H1 (cell line): ENCODE data around the gene SLC25A24. TPM values are rescaled to one million over a fixed set of nuclear protein-coding genes. Genes with fewer than 3 reads are reported as not detected.

Experiments
- CTCF ChIA-PET: fragments of 300-600 bp; sonication (Branson Sonifier 250); formaldehyde crosslinking; loops from one replicate; lab custom pipeline; 2021; ENCODE audit not compliant: partially characterized antibody; lab: Charles Lee
- POLR2A ChIA-PET: fragments of 300-600 bp; sonication (Branson Sonifier 250); formaldehyde crosslinking; loops from one replicate; lab custom pipeline; 2021; ENCODE audit warnings: inconsistent platforms; ENCODE audit not compliant: partially characterized antibody; lab: Charles Lee
- DNase-seq, 2 experiments: peaks; one replicate each; pipeline versions ENCODE4 v3.0.0 to v3.0.0-alpha.2; 2010 to 2022; ENCODE audit warnings: low spot score in 2 of 2, low read depth in 1 of 2, mixed read lengths in 1 of 2
- FAIRE-seq: peaks from 2 replicates; lab custom pipeline; 2011; peaks lifted over from hg19 to GRCh38; lab: Jason Lieb, UNC
- H2AFZ ChIP-seq: 2 replicates; pipeline ENCODE4 v1.8.1; 2012; ENCODE audit warnings: low read length, inconsistent platforms
- H2AK5ac ChIP-seq: 2 replicates; pipeline ENCODE4 v1.6.1; 2013; ENCODE audit warnings: low read depth, low read length
- H2BK120ac ChIP-seq: replicated peaks from 2 replicates; pipeline ENCODE3; 2013; ENCODE audit warnings: low read depth, low read length, inconsistent platforms
- H2BK12ac ChIP-seq: 2 replicates; pipeline ENCODE4 v1.6.1; 2013; ENCODE audit warnings: low read depth, low read length
- H2BK15ac ChIP-seq: 2 replicates; pipeline ENCODE4 v1.6.1; 2013; ENCODE audit warnings: low read length
- H2BK20ac ChIP-seq: 2 replicates; pipeline ENCODE4 v1.6.1; 2013; ENCODE audit warnings: low read length
- H2BK5ac ChIP-seq: 2 replicates; pipeline ENCODE4 v1.6.1; 2013; ENCODE audit warnings: low read depth, low read length
- H3K14ac ChIP-seq: 2 replicates; pipeline ENCODE4 v1.6.1; 2013; ENCODE audit warnings: inconsistent platforms; ENCODE audit not compliant: insufficient read length
- H3K18ac ChIP-seq: 2 replicates; pipeline ENCODE4 v1.6.1; 2013; ENCODE audit warnings: low read length; ENCODE audit errors: extremely low read depth
- H3K23ac ChIP-seq: 2 replicates; pipeline ENCODE4 v1.6.1; 2013; ENCODE audit warnings: inconsistent platforms; ENCODE audit not compliant: insufficient read length
- H3K23me2 ChIP-seq: 2 replicates; pipeline ENCODE4 v1.6.1; 2013; ENCODE audit warnings: low read depth, low read length
- H3K27ac ChIP-seq: 2 replicates; pipeline ENCODE4 v1.6.1; 2011; ENCODE audit warnings: low read depth, low read length, inconsistent platforms
- H3K27me3 ChIP-seq, 4 experiments: replicated peaks in 1 of 4; 1 replicate in 1 of 4; 2 replicates in 3 of 4; pipeline versions ENCODE4 v1.6.1 to v1.8.1; 2011 to 2013; ENCODE audit warnings: low read length in 3 of 4, mild to moderate bottlenecking in 3 of 4, inconsistent platforms in 2 of 4, mixed read lengths in 2 of 4, moderate library complexity in 1 of 4; ENCODE audit not compliant: control insufficient read depth in 3 of 4, insufficient read depth in 3 of 4; ENCODE audit errors: extremely low read depth in 1 of 4
- H3K36me3 ChIP-seq, 4 experiments: 2 replicates each; pipeline versions ENCODE4 v1.6.1 to v1.8.1; 2011 to 2013; ENCODE audit warnings: mild to moderate bottlenecking in 4 of 4, low read length in 3 of 4, moderate library complexity in 2 of 4, control low read depth in 1 of 4, inconsistent platforms in 1 of 4; ENCODE audit not compliant: insufficient read depth in 4 of 4, control insufficient read depth in 2 of 4
- H3K4ac ChIP-seq: replicated peaks from 2 replicates; pipeline ENCODE3; 2013; ENCODE audit warnings: low read length, low read depth, mixed read lengths, inconsistent platforms; ENCODE audit not compliant: insufficient read length
- H3K4me1 ChIP-seq, 4 experiments: replicated peaks in 1 of 4; 1 replicate in 1 of 4; 2 replicates in 3 of 4; pipeline versions ENCODE4 v1.6.1 to v1.8.1; 2011 to 2013; ENCODE audit warnings: low read length in 3 of 4, inconsistent platforms in 2 of 4, mixed read lengths in 1 of 4; ENCODE audit not compliant: insufficient read depth in 4 of 4, control insufficient read depth in 3 of 4
- H3K4me2 ChIP-seq, 2 experiments: 2 replicates each; pipeline versions ENCODE4 v1.6.1 to v1.8.1; 2011 to 2013; ENCODE audit warnings: low read depth in 2 of 2, low read length in 2 of 2, control low read depth in 1 of 2, inconsistent platforms in 1 of 2, mild to moderate bottlenecking in 1 of 2; ENCODE audit not compliant: insufficient read depth in 1 of 2
- H3K4me3 ChIP-seq, 4 experiments: fragments of 200-600, 300-600 bp in 1 of 4; sonication (generic), shearing (Covaris generic), sonication (Bioruptor Twin) in 1 of 4; 2 replicates each; pipeline versions ENCODE4 v1.5.1 to v1.8.1; 2011 to 2016; ENCODE audit warnings: low read length in 4 of 4, low read depth in 3 of 4, control low read depth in 2 of 4, inconsistent platforms in 2 of 4, mild to moderate bottlenecking in 2 of 4, mixed read lengths in 1 of 4, moderate library complexity in 1 of 4; ENCODE audit not compliant: insufficient read depth in 2 of 4; ENCODE audit errors: extremely low read depth in 1 of 4
- H3K56ac ChIP-seq: replicated peaks from 2 replicates; pipeline ENCODE3; 2013; ENCODE audit warnings: low read depth, mild to moderate bottlenecking, mixed read lengths, low read length, inconsistent platforms; ENCODE audit not compliant: insufficient read length
- H3K79me1 ChIP-seq: 2 replicates; pipeline ENCODE4 v1.6.1; 2013; ENCODE audit warnings: low read depth, low read length, control low read depth
- H3K79me2 ChIP-seq, 2 experiments: 2 replicates each; pipeline versions ENCODE4 v1.6.1 to v1.8.1; 2012 to 2013; ENCODE audit warnings: low read length in 2 of 2, mild to moderate bottlenecking in 2 of 2, inconsistent platforms in 1 of 2; ENCODE audit not compliant: insufficient read depth in 2 of 2, control insufficient read depth in 1 of 2
- H3K9ac ChIP-seq, 4 experiments: replicated peaks in 1 of 4; 1 replicate in 1 of 4; 2 replicates in 3 of 4; pipeline versions ENCODE4 v1.6.1 to v1.8.1; 2011 to 2013; ENCODE audit warnings: low read depth in 3 of 4, low read length in 3 of 4, control low read depth in 2 of 4, mild to moderate bottlenecking in 2 of 4, moderate library complexity in 2 of 4, inconsistent platforms in 1 of 4; ENCODE audit errors: extremely low read depth in 1 of 4
- H3K9me3 ChIP-seq, 2 experiments: 2 replicates each; pipeline versions ENCODE4 v1.6.1 to v1.8.1; 2012 to 2013; ENCODE audit warnings: mild to moderate bottlenecking in 2 of 2, moderate library complexity in 2 of 2, control low read depth in 1 of 2, inconsistent platforms in 1 of 2, low read depth in 1 of 2, low read length in 1 of 2, mixed read lengths in 1 of 2; ENCODE audit not compliant: insufficient read depth in 2 of 2
- H4K20me1 ChIP-seq, 2 experiments: replicated peaks in 1 of 2; 2 replicates each; pipeline versions ENCODE3 to v1.8.1; 2011 to 2013; ENCODE audit warnings: inconsistent platforms in 2 of 2, low read length in 2 of 2, mild to moderate bottlenecking in 1 of 2; ENCODE audit not compliant: insufficient read depth in 2 of 2, control insufficient read depth in 1 of 2
- H4K5ac ChIP-seq: 2 replicates; pipeline ENCODE4 v1.6.1; 2013; ENCODE audit warnings: low read length, low read depth, mixed read lengths, inconsistent platforms; ENCODE audit not compliant: insufficient read length
- H4K8ac ChIP-seq: 2 replicates; pipeline ENCODE4 v1.8.0; 2013; ENCODE audit warnings: mild to moderate bottlenecking, moderate library complexity, low read length, inconsistent platforms; ENCODE audit not compliant: insufficient read depth; ENCODE audit errors: extremely low read depth
- H4K91ac ChIP-seq: replicated peaks from 2 replicates; pipeline ENCODE3; 2013; ENCODE audit warnings: low read length, mixed read lengths, inconsistent platforms; ENCODE audit not compliant: insufficient read length
- GABPA ChIP-seq: IDR thresholded peaks from 2 replicates; pipeline ENCODE4 v1.6.1; 2011; ENCODE audit warnings: mild to moderate bottlenecking, low read length, moderate library complexity, borderline replicate concordance; ENCODE audit not compliant: insufficient read depth
- HDAC6 ChIP-seq: IDR thresholded peaks from one replicate; pipeline ENCODE4 v1.7.1; 2012; ENCODE audit warnings: low read depth, mild to moderate bottlenecking, inconsistent platforms, low read length, moderate library complexity
- JUND ChIP-seq: IDR thresholded peaks from 2 replicates; pipeline ENCODE4 v1.6.1; 2011; ENCODE audit warnings: mild to moderate bottlenecking, improper control_type of control experiment, low read length
- PHF8 ChIP-seq: fragments of 200-600 bp; sonication (generic); conservative IDR thresholded peaks from 2 replicates; pipeline ENCODE4 v1.7.1; 2012; ENCODE audit warnings: low read depth, mild to moderate bottlenecking, inconsistent platforms, low read length, moderate library complexity
- RAD21 ChIP-seq, 2 experiments: IDR thresholded peaks in 1 of 2; conservative IDR thresholded peaks in 1 of 2; 2 replicates each; pipeline ENCODE4 v1.6.1; 2011; ENCODE audit warnings: low read depth in 2 of 2, low read length in 2 of 2, improper control_type of control experiment in 1 of 2, inconsistent platforms in 1 of 2, mild to moderate bottlenecking in 1 of 2, moderate library complexity in 1 of 2
- RFX5 ChIP-seq: IDR thresholded peaks from 2 replicates; pipeline ENCODE4 v1.6.1; 2011; ENCODE audit warnings: low read depth, low read length, improper control_type of control experiment, borderline replicate concordance
- WGBS, 2 experiments: shearing (Covaris generic) in 1 of 2; methylation state at CpG; one replicate each; pipeline versions ENCODE4 v1.1.6 to v1.1.7; 2013 to 2015; ENCODE audit warnings: low lambda C conversion rate in 2 of 2, mixed read lengths in 2 of 2, inconsistent platforms in 1 of 2, low coverage in 1 of 2, missing lambda C conversion rate in 1 of 2; ENCODE audit not compliant: insufficient replicate concordance in 2 of 2, insufficient coverage in 1 of 2, insufficient read length in 1 of 2; ENCODE audit errors: extremely low coverage in 1 of 2, missing lambda C conversion rate in 1 of 2; 5-methylcytosine and 5-hydroxymethylcytosine counted together
- polyA plus RNA-seq, 7 experiments: library from polyadenylated mRNA; depleted of rRNA in 3 of 7; stranded (reverse) in 5 of 7; unstranded in 2 of 7; fragments of >200 nt in 5 of 7; fragments of 200-250 nt in 2 of 7; gene quantifications; 1 replicate in 5 of 7; 2 replicates in 1 of 7; 4 replicates in 1 of 7; pipeline versions ENCODE4 v1.2.1 to v1.2.3, GENCODE V29; 2011 to 2013; ENCODE audit warnings: missing spikeins in 2 of 7, mixed read lengths in 2 of 7
- total RNA-seq: library from RNA; stranded (reverse); fragmentation: NEBNext Ultra II Directional; extraction: Animal tissue kit (Norgen Biotek cat#: 25700); gene quantifications from 2 replicates; pipeline ENCODE4 v1.2.1, GENCODE V29; 2021

Gene SLC25A24
- total and polyA plus RNA-seq, 2 of the 8 experiments (the other 6 are each of a cell fraction or from before 2014, with no cell fraction given) = 13.6 to 40.6 TPM

DNA sequence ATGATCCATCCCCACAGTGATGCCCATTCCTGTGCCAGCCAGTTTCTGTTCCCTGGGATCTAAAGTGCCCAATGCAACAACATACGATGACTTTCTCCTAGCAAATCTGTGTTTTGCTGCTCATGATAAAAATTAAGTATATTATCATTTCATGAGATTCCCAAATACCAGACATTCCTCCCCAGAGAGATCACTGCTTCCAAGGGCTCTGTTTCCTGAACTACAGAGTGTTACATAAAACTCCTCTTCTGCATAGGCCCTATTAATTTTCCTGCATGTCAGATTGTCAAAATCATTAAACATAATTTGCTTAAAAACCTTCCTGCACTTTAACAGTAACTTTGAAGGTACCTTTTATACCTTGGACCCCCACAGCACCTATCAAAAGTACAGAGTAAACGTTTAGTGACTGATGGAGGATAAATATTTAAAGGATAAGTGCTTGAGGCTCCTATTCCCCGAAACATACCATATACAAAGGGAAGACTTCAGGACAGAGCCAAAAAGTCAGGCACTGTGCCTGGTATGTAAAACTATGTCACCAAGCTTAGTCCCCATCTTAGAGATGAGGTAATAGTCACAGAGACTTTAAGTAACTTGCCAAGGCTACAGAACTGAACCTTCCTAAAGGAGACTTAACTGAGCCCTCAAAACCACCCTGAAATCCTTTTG is 50.2 kb downstream of the SLC25A24 start:
- Histone ChIP-seq H3K4me3 (no peak overlapping the region), H3K23me2 (no peaks in the 10 kb centered on the region), H3K18ac (no peak overlapping the region), H2BK15ac (no peak overlapping the region), H3K4me1 (no peaks in the 10 kb centered on the region), H3K14ac (no peak overlapping the region), H2BK12ac (no peak overlapping the region), H3K27ac (no peak overlapping the region), H3K23ac (no peak overlapping the region), H2AK5ac (no peak overlapping the region), H4K20me1 (no peaks in the 10 kb centered on the region), H3K4me2 (no peak overlapping the region), H4K91ac (no peak overlapping the region), H4K8ac (no peak overlapping the region), H3K56ac (no peak overlapping the region), H3K36me3 (peaks cover 0 to 39% (median 8%) of the 10 kb centered on the region in 4 experiments; a peak in 6 of 8 replicates), H2BK5ac (no peak overlapping the region), H3K79me1 (no peaks in the 10 kb centered on the region), H3K79me2 (no peaks in the 10 kb centered on the region), H3K9ac (no peak overlapping the region), H3K4ac (no peak overlapping the region), H2BK20ac (no peak overlapping the region), H4K5ac (no peak overlapping the region), H2BK120ac (no peak overlapping the region), H3K27me3 (no peaks in the 10 kb centered on the region), H2AFZ (no peak overlapping the region), H3K9me3 (no peaks in the 10 kb centered on the region)
- DNase-seq = no peak
- FAIRE-seq = no peak
- POLR2A ChIA-PET = no interaction called here
- TF ChIP-seq GABPA (no peak), JUND (no peak), RFX5 (no peak), RAD21 (IDR thresholded peaks at IDR 0.05 in 1 of 2, conservative IDR thresholded peaks at IDR 0.05 in 1 of 2; ENCODE audit: low read depth in 2 of 2, low read length in 2 of 2) (no peak), PHF8 (no peak), HDAC6 (no peak)
- CTCF ChIA-PET = no interaction called here
- 80% methylated on average over 3 of the region's 3 CpGs; no CpG with 5 or more reads in 1 of the 2 experiments for WGBS, 2 experiments
